Measurements from ENCODE around the gene LRRC70.

The LRRC70 gene

DNA sequence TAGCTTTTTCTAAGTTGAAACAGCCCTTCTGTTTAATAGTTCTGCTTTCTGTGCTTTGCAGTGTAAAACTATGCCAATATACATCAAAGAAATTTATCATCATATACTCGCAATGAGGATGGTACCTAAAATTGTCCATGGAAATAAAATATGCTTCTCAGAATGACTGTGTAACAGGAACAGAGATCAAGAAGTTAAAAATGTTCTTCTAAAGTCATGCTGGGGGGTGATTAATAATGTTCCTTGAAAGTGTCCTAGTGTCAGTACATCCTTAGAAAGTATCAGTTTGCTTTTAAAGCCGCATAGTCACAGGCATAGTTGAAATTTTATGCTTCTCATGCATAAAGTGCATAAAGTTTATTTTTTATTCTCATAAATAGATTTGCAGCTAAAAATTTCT is 4.0 kb upstream of the LRRC70 start:
- no peak for DNase-seq (ENCODE audit: low read depth)

GRCh38 chr5:62575066-62575465 is 3.6 kb upstream of the LRRC70 start:
- no peak for DNase-seq (ENCODE audit: low read depth)

DNA sequence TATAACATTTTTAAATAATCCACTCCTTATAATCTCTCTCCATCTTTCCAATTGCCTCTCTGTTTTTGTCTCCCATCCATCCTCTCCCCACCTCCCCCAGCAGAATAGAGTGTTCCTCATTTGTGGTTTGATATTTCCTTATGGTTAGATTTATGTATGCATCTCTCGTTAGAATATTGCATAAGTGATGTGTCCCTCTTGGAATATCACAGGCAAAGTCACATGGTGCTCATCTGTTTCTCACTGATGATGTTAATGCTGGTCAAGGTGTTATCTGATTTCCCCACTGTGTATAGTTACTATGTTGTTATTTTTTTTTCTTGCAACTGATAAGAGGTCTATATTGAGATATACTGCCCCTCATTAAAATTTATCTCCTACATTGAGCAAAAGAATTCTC is 3.1 kb upstream of the LRRC70 start:
- no peak for DNase-seq (ENCODE audit: low read depth)

DNA sequence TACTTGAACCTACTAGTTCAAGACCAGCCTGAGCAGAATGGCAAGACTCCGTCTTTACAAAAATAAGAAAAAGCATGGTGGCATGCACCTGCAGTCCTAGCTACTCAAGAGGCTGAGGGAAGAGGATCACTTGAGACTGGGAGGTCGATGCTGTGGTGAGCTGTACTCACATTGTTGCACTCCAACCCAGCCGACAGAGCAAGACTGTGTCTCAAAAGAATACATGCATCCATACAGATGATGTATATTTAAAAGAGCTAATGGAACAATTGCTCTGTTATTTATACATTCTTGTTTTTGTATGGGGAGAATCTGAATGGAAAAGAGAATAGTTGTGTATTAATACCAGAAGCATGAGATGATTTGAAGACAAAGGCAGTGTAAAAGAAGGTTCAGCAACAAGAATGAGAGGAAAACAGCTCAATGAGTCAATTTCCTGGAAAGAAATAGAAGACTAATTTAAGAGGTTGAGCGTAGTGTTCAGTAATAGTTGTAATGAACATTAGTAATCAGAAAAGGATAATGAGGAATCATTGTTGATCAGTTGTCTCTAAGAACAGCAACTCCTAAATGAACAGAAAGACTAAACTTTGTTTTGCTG is 1.9 kb upstream of the LRRC70 start:
- no peak for DNase-seq (ENCODE audit: low read depth)

DNA sequence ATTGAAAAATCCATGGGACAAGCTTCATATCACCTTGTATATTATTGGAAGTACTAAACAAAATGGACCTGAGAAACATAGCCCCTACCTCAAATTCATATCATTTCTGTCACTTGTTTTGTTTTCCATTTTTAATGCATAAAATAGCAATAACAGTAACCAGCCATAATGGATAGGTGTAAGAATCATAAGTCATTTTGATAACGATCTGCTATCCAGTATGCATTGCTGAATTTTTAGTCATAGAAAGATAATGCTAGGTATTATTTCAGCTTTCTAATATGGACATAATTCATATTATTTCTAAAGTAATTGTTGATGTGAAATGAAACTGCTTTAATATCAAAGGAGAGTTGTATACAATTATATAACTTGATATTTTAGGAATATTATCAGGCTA is 1.1 kb upstream of the LRRC70 start:
- DNase-seq (ENCODE audit: low read depth) = no peak

DNA sequence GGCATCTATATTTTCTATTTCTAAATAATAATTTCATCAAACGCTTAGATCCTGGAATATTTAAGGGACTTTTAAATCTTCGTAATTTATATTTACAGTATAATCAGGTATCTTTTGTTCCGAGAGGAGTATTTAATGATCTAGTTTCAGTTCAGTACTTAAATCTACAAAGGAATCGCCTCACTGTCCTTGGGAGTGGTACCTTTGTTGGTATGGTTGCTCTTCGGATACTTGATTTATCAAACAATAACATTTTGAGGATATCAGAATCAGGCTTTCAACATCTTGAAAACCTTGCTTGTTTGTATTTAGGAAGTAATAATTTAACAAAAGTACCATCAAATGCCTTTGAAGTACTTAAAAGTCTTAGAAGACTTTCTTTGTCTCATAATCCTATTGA is 1.1 kb downstream of the LRRC70 start:
- DNase-seq (ENCODE audit: low read depth) = no peak

GRCh38 chr5:62581836-62582597 is 3.4 kb downstream of the LRRC70 start:
- peak; percentile 2 for DNase-seq (ENCODE audit: low read depth)

GRCh38 chr5:62584391-62584790 is 5.8 kb downstream of the LRRC70 start:
- DNase-seq (ENCODE audit: low read depth) = no peak

GRCh38 chr5:62585306-62585705 is 6.7 kb downstream of the LRRC70 start:
- no peak for DNase-seq (ENCODE audit: low read depth)

DNA sequence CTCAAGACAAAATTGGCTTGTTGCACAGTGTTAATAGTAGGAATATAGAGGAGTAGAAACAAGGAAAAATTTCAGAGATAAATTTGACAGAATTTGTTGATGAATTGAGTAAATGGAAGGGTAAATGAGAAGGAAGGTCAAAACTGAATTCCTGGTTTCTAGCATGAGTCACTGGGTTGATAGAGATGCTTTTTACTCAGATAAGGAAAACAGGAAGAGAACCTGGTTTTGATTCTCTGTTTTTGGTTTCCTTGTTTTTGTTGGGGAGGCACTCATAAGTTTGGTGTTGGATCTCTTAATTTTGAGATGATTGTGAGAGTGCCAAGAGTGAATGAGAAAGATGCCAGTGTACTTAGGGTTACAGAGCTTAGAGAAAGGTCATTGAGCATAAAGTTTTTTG is 7.1 kb downstream of the LRRC70 start:
- DNase-seq (ENCODE audit: low read depth) = no peak

DNA sequence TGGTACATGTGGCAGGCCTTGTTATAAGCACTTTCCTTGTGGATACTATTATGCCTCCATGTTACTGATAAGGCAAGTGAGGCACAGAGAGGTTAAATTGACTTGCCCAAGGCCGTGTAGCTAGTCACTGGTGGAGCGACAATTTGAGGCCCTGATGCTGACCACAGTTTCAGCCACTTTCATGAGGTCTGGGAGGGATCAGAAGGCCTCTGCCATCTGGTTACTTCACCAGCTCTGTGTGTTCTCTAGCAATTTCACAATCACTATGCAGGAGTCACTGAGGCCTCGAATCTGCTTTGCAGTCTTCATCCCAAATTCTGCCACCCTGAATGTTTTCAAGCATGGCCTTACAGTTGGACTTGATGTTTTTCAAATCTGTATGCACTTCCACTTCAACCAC is 9.1 kb downstream of the LRRC70 start:
- no peak for DNase-seq (ENCODE audit: low read depth)

- DNase-seq (ENCODE audit: low read depth) = no peak
Observed at GRCh38 chr5:62588668-62589067, 10.0 kb downstream of the LRRC70 start.

- DNase-seq (ENCODE audit: low read depth) = no peak
Observed at GRCh38 chr5:62589504-62589903, 10.9 kb downstream of the LRRC70 start.

DNA sequence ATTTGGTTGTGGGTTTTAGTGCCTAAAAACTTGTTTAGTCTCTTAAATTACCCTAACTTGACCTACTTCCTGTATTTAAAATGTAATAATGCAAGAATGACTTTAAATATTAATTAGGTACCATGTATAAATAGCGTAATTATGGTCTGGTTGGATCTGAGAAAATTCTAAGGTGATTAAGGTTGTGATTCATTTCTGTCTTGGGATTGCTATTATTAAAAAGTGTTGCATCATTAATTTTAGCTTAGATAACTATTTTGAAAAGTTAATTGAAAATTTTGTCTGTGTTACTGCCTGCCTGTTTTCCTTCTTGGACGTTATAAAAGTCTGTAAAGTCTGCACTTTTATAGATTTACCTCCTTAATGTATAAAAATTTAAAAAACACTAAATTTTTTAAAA is 11.8 kb downstream of the LRRC70 start:
- no peak for DNase-seq (ENCODE audit: low read depth)

DNA sequence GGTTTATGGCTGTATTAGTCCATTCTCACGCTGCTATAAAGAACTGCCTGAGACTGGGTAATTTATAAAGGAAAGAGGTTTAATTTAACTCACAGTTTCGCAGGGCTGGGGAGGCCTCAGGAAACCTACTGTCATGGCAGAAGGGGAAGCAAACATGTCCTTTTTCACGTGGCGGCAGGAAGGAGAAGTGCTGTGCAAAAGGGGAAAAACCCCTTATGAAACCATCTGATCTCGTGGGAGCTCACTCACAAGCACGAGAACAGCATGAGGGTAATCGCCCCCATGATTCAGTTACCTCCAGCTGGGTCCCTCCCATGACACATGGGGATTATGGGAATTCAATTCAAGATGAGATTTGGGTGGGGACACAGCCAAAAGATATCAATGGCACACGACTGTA is 13.9 kb downstream of the LRRC70 start:
- no peak for DNase-seq (ENCODE audit: low read depth)

DNA sequence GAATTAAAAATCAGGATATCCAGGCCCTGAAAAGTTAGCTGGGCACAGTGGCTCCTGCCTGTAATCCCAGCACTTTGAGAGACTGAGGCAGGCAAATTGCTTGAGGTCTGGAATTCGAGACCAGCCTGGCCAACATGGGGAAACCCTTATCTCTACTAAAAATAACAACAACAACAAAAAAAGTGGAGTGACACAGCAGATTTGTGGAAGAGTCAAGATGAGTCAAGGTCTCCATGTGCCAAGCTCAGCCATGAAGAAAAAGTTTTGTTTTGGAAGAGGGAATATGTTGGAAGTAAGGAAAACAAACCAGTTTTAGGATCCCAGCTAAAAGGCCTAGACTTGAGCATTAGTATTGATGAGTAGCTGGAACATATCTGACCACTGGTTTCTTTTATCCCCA is 14.7 kb downstream of the LRRC70 start:
- peak; percentile 31 for DNase-seq (ENCODE audit: low read depth)

DNA sequence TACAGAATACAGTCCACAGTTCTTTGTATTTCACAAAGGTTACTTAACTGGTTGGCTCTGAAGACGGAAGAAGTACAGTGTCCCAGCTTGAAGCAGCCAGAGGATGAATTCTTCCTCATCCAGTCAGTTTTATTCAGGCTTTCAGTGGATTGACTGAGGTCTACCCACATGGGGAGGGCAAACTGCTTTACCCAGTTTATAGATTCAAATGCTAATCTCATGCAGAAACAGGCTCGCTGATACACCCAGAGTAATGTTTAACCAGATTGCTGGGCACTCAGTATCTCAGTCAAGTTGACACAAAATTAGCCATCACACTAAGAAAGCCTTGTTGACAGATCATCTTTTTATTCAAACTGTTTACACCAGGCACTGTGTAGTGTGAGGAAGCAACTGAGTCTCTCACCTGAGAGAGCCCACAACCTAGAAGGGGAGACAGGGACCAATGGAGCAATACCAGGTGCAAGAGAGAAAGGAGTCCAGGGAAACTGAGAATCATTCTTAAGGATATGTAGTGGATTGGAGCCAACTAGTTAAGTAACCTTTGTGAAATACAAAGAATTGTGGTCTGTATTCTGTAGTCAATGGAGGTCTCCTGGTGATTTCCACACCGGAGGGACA is 15.9 kb downstream of the LRRC70 start:
- DNase-seq (ENCODE audit: low read depth) = no peak

DNA sequence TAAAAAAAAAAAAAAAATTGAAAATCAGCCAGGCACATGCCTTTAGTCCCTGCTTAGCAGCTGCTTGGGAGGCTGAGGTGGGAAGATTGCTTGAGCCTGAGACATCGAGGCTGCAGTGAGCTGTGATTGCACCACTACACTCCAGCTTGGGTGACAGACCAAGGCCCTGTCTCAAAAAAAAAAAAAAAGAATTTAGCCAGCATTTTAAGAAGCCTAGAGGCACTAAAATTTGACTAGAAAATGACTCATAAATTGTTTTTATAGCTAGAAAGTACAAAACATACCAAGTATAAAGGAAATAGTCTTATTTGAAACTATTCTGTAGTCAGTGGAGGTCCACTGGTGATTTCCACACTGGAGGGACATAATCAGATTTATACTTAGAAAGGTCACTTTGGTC is 17.5 kb downstream of the LRRC70 start:
- DNase-seq (ENCODE audit: low read depth) = no peak

DNA sequence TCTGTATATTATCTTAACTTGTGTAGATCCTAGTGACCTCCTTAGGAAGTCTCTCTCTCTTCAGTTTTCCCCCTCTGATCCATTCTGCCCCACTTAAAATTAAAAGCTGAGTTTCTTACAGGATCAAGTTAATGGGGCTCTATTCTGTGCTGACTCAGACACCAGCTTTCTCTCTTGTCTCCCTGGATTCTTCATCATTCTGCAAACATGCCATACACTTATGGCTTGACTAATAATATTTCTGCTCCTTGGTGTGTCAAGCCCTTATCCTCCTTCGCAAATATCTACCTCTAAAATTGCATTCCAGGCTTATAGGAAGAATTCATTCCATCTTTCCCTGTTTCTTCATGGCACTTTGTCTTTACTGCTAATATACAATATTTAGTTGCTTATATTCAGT is 18.1 kb downstream of the LRRC70 start:
- no peak for DNase-seq (ENCODE audit: low read depth)

- DNase-seq (ENCODE audit: low read depth) = no peak
Observed at GRCh38 chr5:62597314-62597713, 18.7 kb downstream of the LRRC70 start.

DNA sequence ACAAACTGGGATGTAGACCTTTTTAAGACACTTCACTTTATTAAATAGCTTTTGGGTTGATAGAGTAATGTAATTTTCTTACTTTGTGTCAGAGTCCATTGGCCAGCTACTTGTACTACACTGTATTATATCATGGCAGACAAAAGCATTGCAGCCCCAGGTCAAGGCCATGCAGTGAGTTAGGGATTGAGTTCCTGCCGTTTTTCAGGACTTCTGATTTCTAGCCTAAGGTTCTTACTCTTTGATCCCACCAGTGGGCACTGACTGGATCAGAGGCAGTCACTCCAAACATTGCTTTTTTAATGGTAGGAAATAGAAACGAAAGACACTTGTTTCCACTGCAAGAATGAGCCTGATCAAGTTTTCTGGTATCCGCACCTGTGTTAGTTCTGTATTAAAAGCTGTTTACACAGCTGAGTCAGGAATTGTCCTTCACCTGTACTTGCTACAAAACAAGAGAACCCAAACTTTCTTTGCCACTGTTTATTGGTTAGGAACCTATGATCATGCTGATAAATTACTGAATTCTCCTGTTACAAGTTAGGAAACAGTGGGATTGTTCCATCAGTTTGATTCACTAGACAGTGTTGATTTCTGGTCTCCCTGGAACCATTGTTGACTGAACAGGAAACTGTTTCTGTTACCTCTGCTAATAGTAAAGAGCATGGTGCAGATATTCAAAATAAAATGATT is 22.1 kb downstream of the LRRC70 start:
- DNase-seq (ENCODE audit: low read depth) = no peak

GRCh38 chr5:62603934-62604333 is 25.3 kb downstream of the LRRC70 start:
- DNase-seq (ENCODE audit: low read depth) = no peak

DNA sequence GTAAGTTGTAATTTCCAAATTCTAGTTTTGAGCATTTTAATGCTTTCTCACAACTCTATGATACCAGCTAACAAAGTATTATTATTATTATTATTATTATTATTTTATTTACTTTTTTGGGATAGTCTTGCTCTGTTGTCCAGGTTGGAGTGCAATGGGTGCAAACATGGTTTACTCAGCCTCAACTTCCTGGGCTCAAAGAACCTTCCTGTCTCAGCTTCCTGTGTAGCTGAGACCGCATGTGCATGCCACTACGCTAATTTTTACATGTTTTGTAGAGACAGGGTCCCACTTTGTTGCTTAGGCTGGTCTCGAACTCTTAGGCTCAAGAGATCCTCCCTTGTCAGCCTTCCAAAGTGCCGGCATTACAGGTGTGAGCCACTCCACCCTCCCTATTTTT is 27.0 kb downstream of the LRRC70 start:
- no peak for DNase-seq (ENCODE audit: low read depth)
